Superior temporal gyrus (tissue), 1 donor: ENCODE data around the gene GCLM.
"Not testable (repeated sequence)": the region's sequence is repeated elsewhere in the genome, so short reads cannot be mapped to it uniquely, and the experiment has no call there.

Experiments
- DNase-seq: peaks from one replicate; pipeline ENCODE4 v3.0.0-alpha.2; 2016; ENCODE audit errors: extremely low spot score

Gene GCLM

GRCh38 chr1:93909146-93910050 lies at the start of gene GCLM:
Gene GCLM (minus strand): TSS chr1:93909430. CDS start chr1:93909163, 267 bp downstream.
- DNase-seq, result peak; percentile 87

- no peak for DNase-seq
Observed at GRCh38 chr1:93958726-93959100, 49.5 kb upstream of the GCLM start.

- DNase-seq, result no peak
Observed at GRCh38 chr1:93958032-93958725, 48.9 kb upstream of the GCLM start.

GRCh38 chr1:93955765-93956164 lies 46.5 kb upstream of the GCLM start:
- DNase-seq, result no peak

GRCh38 chr1:93947002-93947686 lies 37.9 kb upstream of the GCLM start:
- not testable (repeated sequence) for DNase-seq

GRCh38 chr1:93938461-93939145 lies 29.4 kb upstream of the GCLM start:
- no peak for DNase-seq

- DNase-seq, result no peak
Observed at GRCh38 chr1:93937997-93938396, 28.8 kb upstream of the GCLM start.

GRCh38 chr1:93925206-93925605 lies 16.0 kb upstream of the GCLM start:
- no peak for DNase-seq

- no peak for DNase-seq
Observed at GRCh38 chr1:93919780-93920179, 10.6 kb upstream of the GCLM start.

- no peak for DNase-seq
Observed at GRCh38 chr1:93917302-93917701, 8.1 kb upstream of the GCLM start.

- not testable (repeated sequence) for DNase-seq
Observed at GRCh38 chr1:93910880-93911279, 1.6 kb upstream of the GCLM start.

GRCh38 chr1:93910305-93910704 lies 1.1 kb upstream of the GCLM start:
- no peak for DNase-seq

GRCh38 chr1:93908394-93909145 lies 660 bp downstream of the GCLM start:
- no peak for DNase-seq

GRCh38 chr1:93907718-93908117 lies 1.5 kb downstream of the GCLM start:
- DNase-seq, result no peak

GRCh38 chr1:93906480-93906879 lies 2.8 kb downstream of the GCLM start:
- DNase-seq, result no peak

- DNase-seq, result no peak
Observed at GRCh38 chr1:93905734-93906133, 3.5 kb downstream of the GCLM start.

GRCh38 chr1:93905051-93905450 lies 4.2 kb downstream of the GCLM start:
- no peak for DNase-seq

GRCh38 chr1:93904228-93904627 lies 5.0 kb downstream of the GCLM start:
- no peak for DNase-seq

GRCh38 chr1:93900723-93901504 lies 8.3 kb downstream of the GCLM start:
- DNase-seq, result no peak

- no peak for DNase-seq
Observed at GRCh38 chr1:93899543-93900207, 9.6 kb downstream of the GCLM start.
